A549 (cell line): ENCODE results near the gene ERGIC2. TPM values are rescaled to one million over a fixed set of nuclear protein-coding genes. Genes with fewer than 3 reads are reported as not detected.

Experiments
- ATAC-seq, 2 experiments: fragments of 200-7000 bp in 1 of 2; fragments of >200 bp in 1 of 2; cut with Nextera tagmentation in 1 of 2; cut with Tn5 transposase in 1 of 2; 3 replicates each; pipeline versions ENCODE4 v1.8.0 to v1.9.1; 2018 to 2020; ENCODE audit warnings: mild to moderate bottlenecking in 1 of 2, moderate library complexity in 1 of 2
- CTCF ChIA-PET: fragments of 300-600 bp; sonication (Branson Sonifier 250); formaldehyde crosslinking; extraction: SDS; loops from one replicate; lab custom pipeline; 2021; ENCODE audit warnings: antibody characterized with exemption, inconsistent platforms; lab: Yijun Ruan, JAX
- POLR2A ChIA-PET: fragments of 350-600 bp; formaldehyde crosslinking; extraction: SDS; loops from one replicate; lab custom pipeline; 2021; ENCODE audit warnings: antibody characterized with exemption, inconsistent platforms; lab: Yijun Ruan, JAX
- DNase-seq, 2 experiments: peaks; one replicate each; pipeline versions ENCODE4 v3.0.0 to v3.0.0-alpha.2; 2011 to 2016; ENCODE audit warnings: low read depth in 1 of 2, low spot score in 1 of 2
- FAIRE-seq: peaks from 2 replicates; lab custom pipeline; 2011; peaks lifted over from hg19 to GRCh38; lab: Jason Lieb, UNC
- H3K27ac ChIP-seq, 2 experiments: fragments of >200 bp; sonication (Bioruptor Twin); formaldehyde crosslinking; 3 replicates each; pipeline ENCODE4 v1.5.1; 2016 to 2017
- H3K4me1 ChIP-seq: fragments of >200 bp; sonication (Bioruptor Twin); formaldehyde crosslinking; 3 replicates; pipeline ENCODE4 v1.6.1; 2016
- H3K4me2 ChIP-seq: fragments of >200 bp; sonication (Bioruptor Twin); formaldehyde crosslinking; 3 replicates; pipeline ENCODE4 v1.6.1; 2016
- H3K4me3 ChIP-seq: fragments of >200 bp; sonication (Bioruptor Twin); formaldehyde crosslinking; 3 replicates; pipeline ENCODE4 v1.5.1; 2016
- H3K9me3 ChIP-seq: fragments of >200 bp; sonication (Bioruptor Twin); formaldehyde crosslinking; 3 replicates; pipeline ENCODE4 v1.6.1; 2016
- BHLHE40 ChIP-seq: IDR thresholded peaks from 2 replicates; pipeline ENCODE4 v1.6.1; 2012; ENCODE audit warnings: low read depth, low read length, inconsistent platforms
- CBX2 ChIP-seq: fragments of 200-600 bp; sonication (generic); IDR thresholded peaks from 2 replicates; pipeline ENCODE4 v1.6.1; 2016; ENCODE audit warnings: low read depth, mild to moderate bottlenecking, borderline replicate concordance
- CEBPB ChIP-seq, 2 experiments: fragments of >200 bp in 1 of 2; sonication (Bioruptor Twin) in 1 of 2; formaldehyde crosslinking in 1 of 2; IDR thresholded peaks; 2 replicates each; pipeline ENCODE4 v1.6.1; 2012 to 2016
- CHD4 ChIP-seq: fragments of 200-600 bp; sonication (generic); IDR thresholded peaks from 2 replicates; pipeline ENCODE4 v1.6.1; 2016; ENCODE audit warnings: antibody characterized with exemption, mild to moderate bottlenecking, borderline replicate concordance
- EHMT2 ChIP-seq: fragments of 200-600 bp; sonication (generic); IDR thresholded peaks from 2 replicates; pipeline ENCODE4 v1.6.1; 2016; ENCODE audit warnings: antibody characterized with exemption, low read depth, mild to moderate bottlenecking, moderate library complexity
- EP300 ChIP-seq, 2 experiments: fragments of >200 bp; sonication (Bioruptor Twin); formaldehyde crosslinking; IDR thresholded peaks; 2 replicates in 1 of 2; 3 replicates in 1 of 2; pipeline ENCODE4 v1.6.1; 2016 to 2017
- ESRRA ChIP-seq: fragments of 150-350 bp; IDR thresholded peaks from 2 replicates; pipeline ENCODE4 v1.6.1; 2014; ENCODE audit warnings: mild to moderate bottlenecking, low read length, borderline replicate concordance
- HDAC2 ChIP-seq: fragments of 200-600 bp; sonication (generic); IDR thresholded peaks from 2 replicates; pipeline ENCODE4 v1.6.1; 2016
- NFE2L2 ChIP-seq: fragments of 150-350 bp; conservative IDR thresholded peaks from 2 replicates; pipeline ENCODE4 v1.6.1; 2014; ENCODE audit warnings: low read length
- NPAS2 ChIP-seq: fragments of 250-450 bp; sonication (Bioruptor Pico); IDR thresholded peaks from 2 replicates; pipeline ENCODE4 v1.8.0; 2022; ENCODE audit warnings: mild to moderate bottlenecking, moderate library complexity, borderline replicate concordance
- RAD21 ChIP-seq, 2 experiments: fragments of >200 bp in 1 of 2; sonication (Bioruptor Twin) in 1 of 2; formaldehyde crosslinking in 1 of 2; IDR thresholded peaks in 1 of 2; conservative IDR thresholded peaks in 1 of 2; 2 replicates in 1 of 2; 3 replicates in 1 of 2; pipeline ENCODE4 v1.6.1; 2012 to 2018; ENCODE audit warnings: inconsistent platforms in 1 of 2
- RARB ChIP-seq: fragments of 250-450 bp; sonication (Bioruptor Pico); IDR thresholded peaks from 2 replicates; pipeline ENCODE4 v1.8.0; 2021; ENCODE audit warnings: mild to moderate bottlenecking, moderate library complexity
- RCOR1 ChIP-seq: fragments of 150-350 bp; IDR thresholded peaks from 2 replicates; pipeline ENCODE4 v1.6.1; 2014; ENCODE audit warnings: antibody characterized with exemption, low read length, low read depth
- SMC3 ChIP-seq: fragments of >200 bp; sonication (Bioruptor Twin); formaldehyde crosslinking; IDR thresholded peaks from 3 replicates; pipeline ENCODE4 v1.6.1; 2018; ENCODE audit warnings: inconsistent platforms
- ZFP36 ChIP-seq: fragments of 450-650 bp; IDR thresholded peaks from 2 replicates; pipeline ENCODE4 v1.6.1; 2014; ENCODE audit warnings: borderline replicate concordance; ENCODE audit not compliant: partially characterized antibody
- WGBS: methylation state at CpG from one replicate; pipeline ENCODE4 v1.1.6; 2017; ENCODE audit errors: missing lambda C conversion rate; 5-methylcytosine and 5-hydroxymethylcytosine counted together
- polyA plus RNA-seq, 4 experiments: library from polyadenylated mRNA; depleted of rRNA in 3 of 4; stranded (reverse); fragments of >200 nt; fragmentation: RNase III in 1 of 4; extraction: RNeasy Plus Mini Kit Qiagen cat#74134 plus additional on column Dnase treatment in 1 of 4; gene quantifications; 2 replicates in 3 of 4; 3 replicates in 1 of 4; pipeline ENCODE4 v1.2.3, GENCODE V29; 2011 to 2017
- TF ChIP-seq, protein P1 (sequence below): IDR thresholded peaks from 2 replicates; pipeline ENCODE4 v1.6.1; 2012
- TF ChIP-seq, protein P2 (sequence below): fragments of 150-350 bp; IDR thresholded peaks from 2 replicates; pipeline ENCODE4 v1.6.1; 2014; ENCODE audit warnings: low read depth, mild to moderate bottlenecking, low read length
- TF ChIP-seq, protein P3 (sequence below): IDR thresholded peaks from 2 replicates; pipeline ENCODE4 v1.6.1; 2012; ENCODE audit warnings: low read depth, borderline replicate concordance
- TF ChIP-seq, protein P4 (sequence below): fragments of >200 bp; sonication (Bioruptor Twin); formaldehyde crosslinking; IDR thresholded peaks from 3 replicates; pipeline ENCODE4 v1.5.1; 2016

The ERGIC2 gene
- polyA plus RNA-seq, 2 of the 4 experiments (the other 2 are of a cell fraction) = 69.3 to 94.1 TPM

DNA sequence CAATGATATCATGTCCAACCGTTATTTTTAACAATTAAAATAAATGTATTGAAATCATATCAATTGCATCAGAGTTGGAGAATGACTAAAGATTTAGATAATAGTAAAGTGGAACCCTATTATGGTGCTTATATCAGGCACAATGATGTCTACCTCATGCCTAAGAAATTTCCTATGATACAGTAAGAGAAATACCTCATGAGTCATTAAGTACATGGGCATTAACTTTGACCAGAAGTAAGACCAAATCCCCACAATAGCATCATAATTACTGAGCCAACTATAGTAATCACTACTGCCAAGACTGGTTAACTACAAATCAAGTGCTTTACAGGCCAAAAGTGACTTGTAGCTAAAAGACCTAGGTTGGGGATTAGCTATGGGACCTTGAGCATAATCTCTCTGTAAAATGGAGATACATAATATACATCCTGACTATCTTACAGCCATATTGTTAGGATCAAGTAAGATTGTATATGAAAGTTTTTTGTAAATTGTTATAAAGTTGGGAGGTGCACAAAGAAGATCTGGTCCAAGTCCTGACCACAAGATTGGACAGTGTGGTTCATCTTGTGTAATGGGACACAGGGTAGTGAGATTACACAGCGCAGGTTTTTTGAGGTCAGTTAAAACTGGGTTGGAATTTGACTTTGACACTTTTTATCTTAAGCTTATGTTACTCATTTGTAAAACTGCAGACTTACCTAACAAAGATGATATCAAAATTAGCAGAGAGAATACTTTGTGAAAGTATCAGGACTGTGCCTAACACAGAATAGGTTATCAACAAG, 60.5 kb downstream of the ERGIC2 start:
- Histone ChIP-seq H3K4me2 (no peak overlapping the region), H3K27ac (no peak overlapping the region)
- WGBS = 58% methylated on average over 2 of the region's 2 CpGs
- CTCF ChIA-PET = interaction anchor here (0.7 to 2.0 kb wide), 3 partner anchors 11 to 244 kb away, joined by 3 to 8 read pairs (median 8); no protein-coding TSS in a partner anchor
- TF ChIP-seq EHMT2 (no peak), CHD4 (no peak), HDAC2 (no peak), RAD21 (conservative IDR thresholded peaks at IDR 0.05 in 1 of 2, IDR thresholded peaks at IDR 0.05 in 1 of 2) (no peak), CBX2 (no peak), ESRRA (no peak), SMC3 (no peak), BHLHE40 (no peak), EP300 (IDR thresholded peaks at IDR 0.05) (no peak), NPAS2 (no peak), ZFP36 (no peak), RARB (CRISPR knock-in tag) (no peak), RCOR1 (no peak), NFE2L2 (no peak)
- TF ChIP-seq, protein P1, sequence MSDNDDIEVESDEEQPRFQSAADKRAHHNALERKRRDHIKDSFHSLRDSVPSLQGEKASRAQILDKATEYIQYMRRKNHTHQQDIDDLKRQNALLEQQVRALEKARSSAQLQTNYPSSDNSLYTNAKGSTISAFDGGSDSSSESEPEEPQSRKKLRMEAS = no peak
- TF ChIP-seq, protein P2, sequence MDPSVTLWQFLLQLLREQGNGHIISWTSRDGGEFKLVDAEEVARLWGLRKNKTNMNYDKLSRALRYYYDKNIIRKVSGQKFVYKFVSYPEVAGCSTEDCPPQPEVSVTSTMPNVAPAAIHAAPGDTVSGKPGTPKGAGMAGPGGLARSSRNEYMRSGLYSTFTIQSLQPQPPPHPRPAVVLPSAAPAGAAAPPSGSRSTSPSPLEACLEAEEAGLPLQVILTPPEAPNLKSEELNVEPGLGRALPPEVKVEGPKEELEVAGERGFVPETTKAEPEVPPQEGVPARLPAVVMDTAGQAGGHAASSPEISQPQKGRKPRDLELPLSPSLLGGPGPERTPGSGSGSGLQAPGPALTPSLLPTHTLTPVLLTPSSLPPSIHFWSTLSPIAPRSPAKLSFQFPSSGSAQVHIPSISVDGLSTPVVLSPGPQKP = no peak
- TF ChIP-seq, protein P3, sequence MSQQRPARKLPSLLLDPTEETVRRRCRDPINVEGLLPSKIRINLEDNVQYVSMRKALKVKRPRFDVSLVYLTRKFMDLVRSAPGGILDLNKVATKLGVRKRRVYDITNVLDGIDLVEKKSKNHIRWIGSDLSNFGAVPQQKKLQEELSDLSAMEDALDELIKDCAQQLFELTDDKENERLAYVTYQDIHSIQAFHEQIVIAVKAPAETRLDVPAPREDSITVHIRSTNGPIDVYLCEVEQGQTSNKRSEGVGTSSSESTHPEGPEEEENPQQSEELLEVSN = no peak
- TF ChIP-seq, all 56 proteins: peak for 0
- DNase-seq (peak in 1 of 2 experiments; percentile 2), FAIRE-seq (no peak), ATAC-seq (peak in 1 of 2 experiments; percentile 43; a peak in 2 of 6 replicates)
- POLR2A ChIA-PET = no interaction called here
- Histone ChIP-seq H3K4me1 (no peaks in the 10 kb centered on the region), H3K9me3 (no peaks in the 10 kb centered on the region), H3K4me3 (no peak overlapping the region)

DNA sequence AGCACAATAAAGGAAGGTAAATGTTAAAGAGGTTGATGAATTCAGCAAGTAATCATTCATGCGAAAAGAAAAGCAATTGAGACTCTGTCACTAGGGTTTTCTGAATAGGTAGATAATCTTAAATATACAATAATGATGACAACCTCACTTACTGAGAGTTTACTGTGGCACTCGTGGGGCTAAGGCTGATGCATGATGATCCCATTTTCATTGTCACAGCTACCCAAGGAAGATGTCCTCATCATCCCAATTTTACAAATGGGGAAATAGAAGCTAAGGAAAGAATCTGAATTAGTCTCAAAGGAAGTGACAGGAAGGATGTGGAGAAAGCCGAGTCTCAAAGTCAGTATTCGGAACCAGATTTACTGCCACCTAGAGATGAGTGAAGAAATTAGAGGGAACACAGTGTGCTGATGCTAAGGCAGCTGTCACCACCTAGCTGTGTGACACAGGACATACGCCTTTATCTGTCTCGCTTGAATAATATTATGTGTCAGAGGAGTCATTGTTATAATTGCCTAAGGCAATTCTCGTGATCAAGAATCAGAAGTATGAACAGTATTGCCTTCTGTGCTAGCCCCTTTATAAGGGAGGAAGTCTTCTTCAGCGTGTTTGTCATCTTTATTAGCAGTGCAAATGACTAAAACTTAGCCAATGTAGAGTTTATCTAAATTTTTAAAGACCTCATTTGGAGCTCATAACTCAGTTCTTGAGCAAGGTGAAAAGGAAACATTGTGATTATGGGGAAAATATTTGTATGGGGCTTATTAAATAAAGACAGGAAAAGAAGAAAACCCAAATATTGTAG, 63.2 kb downstream of the ERGIC2 start:
- Histone ChIP-seq H3K9me3 (no peaks in the 10 kb centered on the region), H3K4me1 (no peaks in the 10 kb centered on the region)
- POLR2A ChIA-PET = no interaction called here
- TF ChIP-seq SMC3 (peak; percentile 52), RAD21 (conservative IDR thresholded peaks at IDR 0.05 in 1 of 2, IDR thresholded peaks at IDR 0.05 in 1 of 2) (peak; percentile 69 to 74), CEBPB (IDR thresholded peaks at IDR 0.05) (no peak)
- TF ChIP-seq, protein P4, sequence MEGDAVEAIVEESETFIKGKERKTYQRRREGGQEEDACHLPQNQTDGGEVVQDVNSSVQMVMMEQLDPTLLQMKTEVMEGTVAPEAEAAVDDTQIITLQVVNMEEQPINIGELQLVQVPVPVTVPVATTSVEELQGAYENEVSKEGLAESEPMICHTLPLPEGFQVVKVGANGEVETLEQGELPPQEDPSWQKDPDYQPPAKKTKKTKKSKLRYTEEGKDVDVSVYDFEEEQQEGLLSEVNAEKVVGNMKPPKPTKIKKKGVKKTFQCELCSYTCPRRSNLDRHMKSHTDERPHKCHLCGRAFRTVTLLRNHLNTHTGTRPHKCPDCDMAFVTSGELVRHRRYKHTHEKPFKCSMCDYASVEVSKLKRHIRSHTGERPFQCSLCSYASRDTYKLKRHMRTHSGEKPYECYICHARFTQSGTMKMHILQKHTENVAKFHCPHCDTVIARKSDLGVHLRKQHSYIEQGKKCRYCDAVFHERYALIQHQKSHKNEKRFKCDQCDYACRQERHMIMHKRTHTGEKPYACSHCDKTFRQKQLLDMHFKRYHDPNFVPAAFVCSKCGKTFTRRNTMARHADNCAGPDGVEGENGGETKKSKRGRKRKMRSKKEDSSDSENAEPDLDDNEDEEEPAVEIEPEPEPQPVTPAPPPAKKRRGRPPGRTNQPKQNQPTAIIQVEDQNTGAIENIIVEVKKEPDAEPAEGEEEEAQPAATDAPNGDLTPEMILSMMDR = peak; percentile 70
- TF ChIP-seq, all 56 proteins: peak for 3
- CTCF ChIA-PET = interaction anchor here (0.5 to 2.2 kb wide), 9 partner anchors 10 to 1579 kb away, joined by 3 to 9 read pairs (median 4); no protein-coding TSS in a partner anchor
- ATAC-seq (peak; percentile 98), FAIRE-seq (no peak), DNase-seq (peak; percentile 24 to 69)
- Histone ChIP-seq H3K4me2 (peak overlapping the region; percentile 40; the same call in 2 of the 3 replicates), H3K27ac (no peak overlapping the region), H3K4me3 (no peak overlapping the region)
- 27% methylated on average over 8 of the region's 8 CpGs for WGBS
